ENCODE results near the gene NR2C1.
A peak's percentile ranks its signal among the peaks of the same experiment; 100 is the strongest.

The NR2C1 gene

DNA sequence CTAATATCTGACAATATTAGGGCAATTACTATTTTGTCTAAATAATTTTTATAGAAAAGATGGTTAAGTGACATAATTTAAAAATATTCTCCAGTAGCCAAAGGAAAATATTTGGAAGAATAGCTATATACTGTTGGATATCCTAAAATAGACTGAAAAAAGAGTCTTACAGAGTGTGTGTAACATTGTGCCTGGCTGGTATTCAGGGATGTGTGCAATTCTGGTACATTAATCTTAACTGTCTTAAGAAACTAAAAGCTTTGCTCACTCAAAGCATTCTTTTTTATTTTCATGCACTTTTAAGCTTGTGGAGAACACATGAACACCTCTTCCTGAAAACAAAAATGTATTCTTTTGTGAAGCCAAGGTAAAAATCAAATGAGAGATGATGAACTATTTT lies 10.1 kb upstream of the NR2C1 start:
- no peak for DNase-seq

DNA sequence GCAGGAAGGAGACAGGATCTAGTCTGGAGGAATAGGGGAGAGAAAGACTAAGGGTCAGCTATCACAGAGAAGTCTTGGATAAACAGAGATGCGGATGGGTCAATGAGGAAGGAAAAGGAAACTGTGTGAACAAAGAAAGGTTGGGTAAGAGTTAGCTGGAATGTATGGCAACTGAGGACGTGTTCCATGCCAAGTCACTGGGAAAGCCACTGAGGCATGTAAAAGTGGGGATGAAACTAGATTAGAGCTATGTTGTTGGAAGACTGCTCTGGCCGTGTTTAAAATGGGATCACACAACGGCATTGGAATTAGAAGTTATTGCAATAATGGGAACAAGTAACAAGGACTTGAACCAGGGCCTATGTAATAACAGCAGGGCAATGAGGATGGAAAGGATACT lies 3.9 kb upstream of the NR2C1 start:
- no peak for DNase-seq

DNA sequence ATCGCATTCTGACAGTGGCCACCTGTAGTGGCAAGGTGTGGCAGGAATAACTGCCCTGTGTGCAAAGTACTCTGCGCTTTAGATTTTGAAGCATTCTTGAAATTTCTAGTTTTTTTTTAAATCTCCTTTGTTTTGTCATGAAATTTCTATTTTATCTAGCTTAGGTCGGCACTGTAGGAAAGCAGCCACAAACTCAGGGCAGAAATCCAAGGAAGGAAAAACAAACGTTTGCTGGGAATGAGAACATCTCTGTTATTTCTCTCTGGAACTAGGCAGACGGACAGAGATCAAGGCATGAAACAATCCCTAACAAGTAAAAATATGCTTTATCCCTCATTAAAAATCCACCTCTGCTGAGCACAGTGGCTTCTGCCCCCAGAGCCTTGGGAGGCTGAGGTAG lies 1.3 kb upstream of the NR2C1 start:
- no peak for DNase-seq

DNA sequence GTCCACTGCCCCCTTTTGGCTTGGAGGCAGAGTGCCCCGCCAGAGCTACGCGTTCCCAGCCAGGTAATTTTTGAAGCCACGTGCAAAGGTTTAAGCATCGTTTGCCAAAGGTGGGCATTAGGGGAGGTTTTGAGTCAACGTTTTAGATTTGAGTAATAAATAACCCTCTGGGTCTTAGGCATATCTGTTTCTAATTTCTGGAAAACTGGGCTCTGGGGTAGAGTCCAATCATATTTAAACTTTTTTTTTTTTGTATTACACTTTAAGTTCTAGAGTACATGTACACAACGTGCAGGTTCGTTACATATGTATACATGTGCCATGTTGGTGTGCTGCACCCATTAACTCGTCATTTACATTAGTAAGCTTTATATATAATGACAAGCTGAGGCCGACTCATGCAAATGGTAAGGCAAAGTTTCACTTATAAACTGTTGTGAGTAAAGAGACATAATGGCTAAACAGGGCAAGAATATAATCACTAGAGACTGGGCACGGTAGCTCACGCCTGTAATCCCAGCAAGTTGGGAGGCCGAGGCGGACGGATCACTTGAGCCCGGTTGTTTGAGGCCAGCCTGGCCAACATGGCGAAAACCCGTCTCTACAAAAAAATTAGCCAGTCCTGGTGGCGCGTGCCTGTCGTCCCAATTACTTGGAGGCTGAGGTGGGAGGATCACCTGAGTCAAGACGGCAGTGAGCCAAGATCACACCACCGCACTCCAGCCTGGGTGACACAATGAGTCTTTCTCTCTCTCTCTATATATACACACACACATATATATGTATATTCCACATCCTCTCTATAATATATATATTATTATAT lies 491 bp upstream of the NR2C1 start:
- no peak for DNase-seq

DNA sequence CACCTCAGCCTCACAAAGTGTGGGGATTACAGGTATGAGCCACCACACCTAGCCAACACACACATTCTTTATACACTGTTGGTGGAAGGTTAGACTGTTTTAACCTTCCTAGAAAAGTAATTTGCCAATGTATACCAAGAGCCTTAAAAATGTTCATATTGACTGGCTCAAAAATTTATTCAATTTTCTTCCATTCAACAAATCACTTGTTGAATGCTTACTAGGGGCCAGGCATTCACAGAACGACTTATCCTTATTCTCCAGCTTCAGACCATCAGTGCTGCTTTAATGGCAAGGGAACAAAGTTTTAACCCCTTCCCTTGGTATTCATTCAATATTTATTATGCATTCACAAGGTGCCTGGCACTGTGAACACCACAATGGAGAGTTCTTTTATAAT lies 3.0 kb downstream of the NR2C1 start:
- DNase-seq: no peak

DNA sequence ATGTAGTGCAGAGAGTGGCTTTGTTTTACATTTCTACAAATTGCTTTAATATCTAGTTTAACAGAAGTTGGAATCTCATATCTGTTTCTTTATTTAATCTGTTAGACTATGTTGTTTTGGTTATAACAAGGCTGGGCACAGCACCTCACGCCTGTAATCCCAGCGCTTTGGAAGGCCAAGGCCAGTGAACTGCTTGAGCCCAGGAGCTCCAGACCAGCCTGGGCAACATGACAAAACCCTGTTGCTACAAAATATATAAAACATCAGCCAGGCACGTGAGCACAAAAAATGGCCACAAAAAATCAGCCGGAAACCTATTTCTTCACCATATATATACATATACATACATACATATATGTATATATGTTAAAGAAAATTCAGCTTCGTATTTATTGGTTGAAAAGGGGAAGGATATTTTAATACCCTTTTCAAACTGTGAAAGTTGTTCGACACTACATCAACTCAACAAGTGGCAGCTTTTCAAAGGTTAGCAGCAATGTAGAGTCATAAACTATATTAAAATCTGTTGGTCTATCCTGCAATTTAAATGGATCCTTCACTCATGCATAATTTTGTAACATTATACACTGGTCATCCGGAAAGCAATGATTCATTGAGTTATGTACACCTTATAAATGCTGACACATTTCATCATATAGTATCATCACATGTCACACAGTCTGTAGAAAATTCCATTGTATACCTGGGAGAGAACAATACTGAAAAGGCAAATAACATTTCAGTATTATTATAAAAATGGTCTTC lies 7.1 kb downstream of the NR2C1 start:
- DNase-seq: no peak

DNA sequence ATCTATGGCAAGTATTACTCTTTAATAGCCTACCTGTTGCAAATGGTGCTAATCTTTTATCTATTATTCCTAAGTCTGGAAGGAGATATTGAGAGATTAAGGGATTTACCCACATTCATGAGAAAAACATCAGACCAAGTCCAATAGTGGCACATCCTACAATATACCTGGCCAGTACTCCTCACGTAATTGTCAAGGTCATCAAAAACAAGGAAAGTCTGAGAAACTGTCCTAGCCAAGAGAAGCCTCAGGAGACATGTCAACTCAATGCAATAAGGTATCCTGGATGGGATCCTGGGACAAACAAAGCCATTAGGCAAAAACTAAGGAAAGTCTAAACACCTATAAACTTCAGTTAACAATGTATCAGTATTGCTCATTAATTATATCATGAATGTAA lies 12.5 kb downstream of the NR2C1 start:
- DNase-seq: no peak

DNA sequence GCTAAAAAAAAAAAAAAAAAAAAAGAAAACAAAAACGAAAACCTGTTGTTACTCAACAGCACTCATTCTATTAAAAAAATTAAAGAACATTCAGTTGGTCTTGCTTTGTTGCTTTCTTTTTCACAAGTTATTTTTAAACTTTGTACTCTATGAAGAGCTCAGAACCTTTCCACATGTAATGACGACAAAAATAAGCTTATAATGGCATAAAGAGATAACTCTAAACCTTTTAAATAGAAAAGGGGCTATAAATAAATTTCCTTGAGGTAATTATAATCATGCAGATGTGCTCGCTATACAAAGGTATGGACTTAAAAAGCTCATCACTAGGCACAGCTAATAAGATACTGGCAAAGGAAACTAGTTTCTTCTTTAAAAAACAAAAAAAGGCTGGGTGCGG lies 13.4 kb downstream of the NR2C1 start:
- no peak for DNase-seq

DNA sequence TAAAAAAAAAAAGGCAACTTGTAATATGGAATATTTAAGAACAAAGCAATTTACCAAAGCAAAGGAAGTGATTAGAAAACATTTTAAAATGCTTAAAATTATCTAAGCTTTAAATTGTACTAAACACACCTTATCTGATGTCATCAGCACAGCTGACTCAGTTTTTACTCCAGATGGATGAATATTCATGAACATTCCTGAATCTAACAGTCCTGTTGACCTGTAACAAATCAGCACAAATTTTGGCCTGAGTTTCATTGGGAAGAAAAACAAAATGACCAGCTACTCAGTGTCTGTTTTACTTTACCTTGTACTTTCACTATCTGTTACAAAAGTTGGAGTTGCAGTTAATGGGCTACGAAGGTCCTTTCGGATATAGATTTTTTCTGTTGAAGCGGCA lies 16.0 kb downstream of the NR2C1 start:
- DNase-seq: no peak

DNA sequence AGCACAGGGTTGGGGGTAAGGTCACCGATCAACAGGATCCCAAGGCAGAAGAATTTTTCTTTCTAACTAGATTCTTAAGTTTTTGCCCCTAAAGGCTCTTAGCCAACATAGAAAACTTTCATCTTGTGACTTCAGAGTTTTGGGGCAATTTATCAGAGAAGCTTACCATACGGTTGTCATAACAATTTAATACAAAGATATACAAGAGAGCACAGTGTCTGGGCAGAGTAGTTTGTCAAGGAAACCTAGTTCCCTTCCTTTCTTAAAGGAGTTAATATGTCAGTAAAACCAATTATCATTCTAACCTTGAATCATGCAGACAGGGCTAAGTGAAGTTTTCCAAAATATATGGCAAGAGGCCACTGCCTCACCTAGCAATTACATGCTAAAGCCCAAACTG lies 18.4 kb downstream of the NR2C1 start:
- DNase-seq: no peak

DNA sequence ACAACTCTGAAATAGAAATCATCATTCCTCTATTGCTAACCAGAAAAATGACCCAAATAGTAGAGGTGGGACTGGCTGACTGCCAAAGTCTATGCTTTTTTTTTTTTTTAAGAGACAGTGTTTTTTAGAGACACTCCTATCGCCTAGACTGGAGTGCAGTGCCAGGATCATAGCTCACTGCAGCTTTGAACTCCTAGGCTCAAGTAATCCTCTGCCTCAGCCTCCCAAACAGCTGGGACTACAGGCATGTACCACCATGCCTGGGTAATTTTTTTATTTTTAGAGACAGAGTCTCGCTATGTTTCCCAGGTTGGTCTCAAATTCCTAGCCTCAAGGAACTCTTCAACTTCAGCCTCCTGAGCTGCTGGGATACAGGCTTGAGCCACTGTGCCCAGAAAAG lies 19.2 kb downstream of the NR2C1 start:
- no peak for DNase-seq

DNA sequence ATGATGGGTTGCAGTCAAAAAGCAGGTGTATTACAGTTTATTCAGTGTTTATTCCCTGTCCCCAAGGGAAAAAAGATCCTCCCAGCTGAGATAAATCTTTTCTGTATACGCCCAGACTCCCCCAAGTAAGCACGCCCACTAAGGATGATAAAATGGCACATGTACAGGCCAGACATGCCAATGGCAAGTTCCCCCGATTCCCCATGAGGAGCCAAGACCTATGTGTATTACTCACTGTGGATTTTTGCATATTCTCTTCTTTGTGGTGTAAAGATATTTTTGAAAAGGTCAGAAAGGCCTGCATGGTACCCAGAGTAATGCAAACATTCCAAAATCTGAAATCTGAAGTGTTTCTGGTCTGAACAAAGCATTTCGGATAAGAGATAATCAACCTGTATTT lies 22.2 kb downstream of the NR2C1 start:
- DNase-seq: no peak

DNA sequence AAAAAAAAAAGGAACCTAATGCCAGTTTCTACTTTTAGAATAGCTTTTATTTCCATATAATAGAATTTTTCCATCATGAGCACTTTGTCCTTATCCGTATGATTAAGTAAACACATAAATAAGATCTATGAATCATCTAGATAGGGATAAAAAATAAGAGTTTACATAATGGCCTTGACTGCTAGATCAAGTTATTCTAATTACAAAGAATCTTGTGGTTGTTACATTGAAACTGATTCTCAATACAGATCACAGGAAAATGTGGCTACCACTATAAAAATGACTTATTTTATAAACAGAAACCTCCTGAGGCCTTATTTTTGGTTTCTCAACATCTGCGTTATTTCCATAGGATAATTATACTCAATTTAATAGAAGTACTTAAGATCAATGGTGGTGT lies 35.5 kb downstream of the NR2C1 start:
- DNase-seq: no peak

DNA sequence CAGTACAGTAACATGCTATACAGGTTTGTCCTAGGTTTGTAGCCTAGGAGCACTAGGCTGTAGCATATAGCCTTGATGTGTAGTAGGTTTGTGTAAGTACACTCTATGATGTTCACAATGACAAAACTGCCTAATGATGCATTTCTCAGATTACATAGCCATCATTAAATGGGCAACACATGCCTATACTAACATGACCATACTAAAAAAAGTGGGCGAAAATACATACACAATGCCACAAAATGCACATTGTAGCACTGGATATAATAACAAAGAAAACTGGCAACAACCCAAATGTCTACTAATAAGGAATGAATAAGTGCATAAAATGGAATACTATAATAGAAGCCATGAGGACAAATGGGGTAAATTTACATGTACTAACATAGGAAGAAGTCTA lies 38.7 kb downstream of the NR2C1 start:
- no peak for DNase-seq

DNA sequence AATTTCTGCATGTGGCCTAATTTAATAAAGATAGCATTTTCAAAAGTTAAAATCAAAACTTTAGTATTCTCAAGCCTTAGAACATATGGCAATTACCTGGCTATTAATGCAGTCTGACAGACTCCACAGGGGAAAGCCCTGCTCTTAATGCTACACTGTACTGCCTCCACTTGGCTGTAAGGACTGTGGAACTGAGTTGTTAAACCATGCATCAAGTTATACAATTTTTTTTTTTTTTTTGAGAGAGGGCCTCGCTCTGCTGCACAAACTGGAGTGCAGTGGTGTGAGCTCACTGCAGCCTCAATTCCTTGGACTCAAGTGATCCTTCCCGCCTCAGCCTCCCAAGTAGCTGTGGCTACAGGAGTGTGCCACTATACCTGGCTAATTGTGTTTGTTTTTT lies 50.9 kb downstream of the NR2C1 start:
- no peak for DNase-seq

DNA sequence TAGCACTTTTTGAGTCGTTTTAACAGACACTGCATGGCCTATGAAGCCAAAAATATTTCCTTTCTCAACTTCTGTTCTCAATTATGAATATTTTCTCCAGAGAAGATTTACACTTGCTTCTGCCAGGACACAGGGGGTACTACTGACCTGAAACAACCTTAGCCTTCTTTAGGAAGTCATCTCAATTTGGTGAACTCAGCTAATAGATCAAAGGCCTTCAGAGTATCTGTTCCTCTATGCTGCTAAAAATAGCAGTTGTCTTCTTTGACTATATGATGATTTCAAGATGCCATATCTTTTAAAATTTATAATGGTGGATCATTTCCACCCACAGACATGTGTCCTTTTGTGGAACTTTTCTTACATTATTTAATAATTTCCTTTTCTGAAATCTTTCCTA lies 55.9 kb downstream of the NR2C1 start:
- DNase-seq: no peak

DNA sequence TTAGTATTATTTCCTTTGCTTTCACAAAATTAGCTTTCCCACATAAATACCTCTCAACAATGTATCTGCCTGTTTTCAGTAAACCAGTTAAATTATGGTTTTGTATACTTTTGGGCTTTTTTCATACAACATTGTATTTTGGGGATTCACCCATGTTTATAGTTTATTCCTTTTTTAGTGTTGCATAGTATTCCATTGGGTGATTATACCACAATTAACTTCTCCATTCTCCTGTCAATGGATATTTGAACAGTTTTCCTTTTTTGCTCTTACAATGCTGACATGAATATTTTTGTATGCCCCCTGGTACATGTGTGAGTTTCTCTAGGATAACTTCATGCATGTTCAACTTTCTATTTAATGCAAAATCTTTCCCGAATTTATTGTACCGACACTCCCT lies 57.3 kb downstream of the NR2C1 start:
- DNase-seq: no peak

DNA sequence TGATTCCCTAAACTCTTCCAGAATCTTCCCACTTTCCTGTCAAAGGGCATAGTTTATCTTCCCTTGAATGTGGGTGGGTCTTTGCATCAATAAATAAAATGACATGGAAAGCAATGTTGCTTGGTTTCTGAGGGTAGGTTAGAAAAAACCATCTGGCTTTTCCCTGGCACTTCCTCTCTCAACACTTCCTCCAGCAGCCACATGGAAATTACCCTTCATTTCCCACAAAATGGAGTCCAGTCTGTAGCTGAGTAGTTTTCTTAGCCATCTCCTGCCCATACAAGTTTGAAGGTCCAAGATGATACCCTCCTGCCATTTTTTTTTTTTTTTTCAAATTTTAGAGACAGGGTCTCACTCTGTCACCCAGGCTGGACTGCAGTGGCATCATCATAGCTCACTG lies 58.9 kb downstream of the NR2C1 start:
- no peak for DNase-seq

DNA sequence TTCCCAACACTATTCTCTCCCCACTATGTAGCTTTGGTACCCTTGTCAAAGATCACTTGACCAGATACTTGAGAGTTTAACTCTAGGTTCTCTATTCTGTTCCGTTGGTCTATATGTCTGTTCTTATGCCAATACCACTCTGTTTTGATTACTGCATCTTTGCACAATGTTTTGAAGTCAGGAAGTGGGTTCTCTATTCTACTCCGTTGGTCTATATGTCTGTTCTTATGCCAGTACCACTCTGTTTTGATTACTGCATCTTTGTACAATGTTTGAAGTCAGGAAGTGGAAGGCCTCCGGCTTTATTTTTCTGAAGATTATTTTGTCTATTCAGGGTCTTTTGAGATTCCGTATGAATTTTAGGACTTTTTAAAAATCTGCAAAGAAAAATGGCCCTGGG lies 67.2 kb downstream of the NR2C1 start:
- DNase-seq: no peak

DNA sequence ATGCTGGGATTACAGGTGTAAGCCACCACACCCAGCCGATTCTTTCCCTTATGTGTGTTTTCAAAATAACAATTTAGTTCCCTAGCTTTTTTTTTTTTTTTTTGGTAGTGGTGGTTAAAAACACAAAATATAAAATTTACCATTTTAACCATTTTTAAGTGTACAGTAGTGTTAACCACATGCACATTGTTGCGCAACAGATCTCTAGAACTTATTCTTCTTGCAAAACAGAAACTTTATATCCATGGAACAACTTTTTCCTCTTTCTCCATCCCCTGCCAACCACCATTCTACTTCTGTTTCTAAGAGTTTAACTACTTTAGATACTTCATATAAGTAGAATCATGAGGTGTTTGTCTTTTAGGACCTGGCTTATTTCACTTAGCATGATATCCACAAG lies 68.8 kb downstream of the NR2C1 start:
- DNase-seq: no peak

DNA sequence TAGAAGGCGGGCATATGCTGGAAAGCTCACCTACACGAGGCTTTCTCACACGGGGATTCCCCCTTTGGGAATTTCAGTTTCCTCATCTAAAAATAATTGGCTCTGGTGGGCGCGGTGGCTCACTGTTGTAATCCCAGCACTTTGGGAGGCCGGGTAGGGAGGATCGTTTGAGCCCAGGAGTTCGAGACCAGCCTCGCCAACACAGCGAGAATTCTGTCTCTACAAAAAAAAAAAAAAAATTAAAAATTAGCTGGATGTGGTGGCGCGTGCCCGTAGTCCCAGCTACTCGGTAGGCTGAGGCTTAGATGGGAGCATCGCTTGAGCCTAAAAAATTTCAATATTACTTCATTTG lies 69.5 kb downstream of the NR2C1 start:
- no peak for DNase-seq

DNA sequence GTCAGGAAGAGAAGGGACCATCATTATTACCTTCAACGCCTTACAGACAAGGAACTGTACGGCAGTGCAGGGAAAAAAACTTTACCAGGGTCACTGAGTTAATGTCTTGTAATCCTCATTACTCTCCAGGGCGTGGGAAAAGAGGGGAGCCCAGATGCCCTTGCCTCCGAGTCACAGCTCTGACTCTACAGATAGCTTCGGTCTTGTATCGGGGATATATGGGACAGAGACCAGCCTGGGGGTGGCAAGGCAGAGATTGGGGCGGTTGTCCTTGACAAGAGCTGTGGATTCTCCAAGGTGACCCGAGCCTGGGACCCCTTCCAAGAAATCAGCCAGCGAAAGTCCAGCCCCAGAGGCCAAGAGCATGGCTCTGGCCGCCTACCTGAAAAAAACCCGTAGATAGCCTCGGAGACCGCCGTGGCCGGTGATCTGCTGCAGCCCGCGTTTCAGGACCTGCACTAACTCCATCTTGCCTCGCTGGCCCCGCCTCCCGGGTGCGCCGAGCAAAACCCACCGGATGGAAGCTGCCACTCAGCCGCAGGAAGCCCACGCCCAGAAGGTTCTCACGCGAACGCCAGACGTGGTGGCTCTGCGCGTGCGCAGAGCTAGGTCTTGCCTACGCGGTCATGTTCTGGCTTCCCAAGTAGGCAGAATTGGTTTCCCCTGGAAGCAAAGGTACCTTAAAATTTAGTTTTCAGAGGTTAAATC lies 70.1 kb downstream of the NR2C1 start, which contains the start of gene NDUFA12:
TSS of gene NDUFA12 (minus strand) at position 485 of the 708 bp plus-strand sequence. CDS start at position 468, 17 bp downstream.
- DNase-seq: peak; percentile 95

DNA sequence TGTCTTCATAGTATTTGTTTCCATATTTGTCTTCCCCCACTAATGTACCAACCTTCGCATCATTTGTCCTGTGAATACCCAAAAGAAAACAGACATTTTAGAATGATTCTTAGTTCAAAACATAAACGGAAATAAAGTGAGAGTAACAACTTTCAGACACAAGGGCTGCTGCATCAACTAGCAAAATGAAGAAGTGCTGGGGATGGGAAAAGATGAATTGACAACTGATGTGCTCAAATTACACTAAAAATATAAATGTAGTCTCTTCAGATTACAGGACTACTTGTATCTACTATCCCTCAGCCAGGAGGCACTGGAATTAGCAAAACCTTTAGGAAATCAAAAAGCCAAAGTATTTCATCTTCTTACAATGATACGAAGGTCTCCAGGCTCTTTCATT lies 70.7 kb downstream of the NR2C1 start:
- DNase-seq: no peak

DNA sequence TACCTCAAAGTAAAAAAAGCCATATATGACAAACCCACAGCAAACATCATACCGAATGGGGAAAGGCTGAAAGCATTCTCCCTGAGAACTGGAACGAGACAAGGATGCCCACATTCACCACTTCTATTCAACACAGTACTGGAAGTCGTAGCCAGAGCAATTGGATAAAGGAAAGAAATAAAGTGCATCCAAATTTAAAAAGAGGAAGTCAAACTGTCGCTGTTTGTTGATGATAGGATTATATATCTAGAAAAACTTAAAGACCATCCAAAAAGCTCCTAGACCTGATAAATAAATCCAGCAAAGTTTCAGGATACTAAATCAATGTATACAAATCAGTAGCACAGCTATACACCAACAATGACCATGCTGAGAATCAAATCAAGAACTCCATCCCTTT lies 75.1 kb downstream of the NR2C1 start:
- DNase-seq: no peak
